ENCODE data around the gene PPFIA1. TPM values are rescaled to one million over a fixed set of nuclear protein-coding genes. Genes with fewer than 3 reads are reported as not detected.
"Not testable (repeated sequence)": the region's sequence is repeated elsewhere in the genome, so short reads cannot be mapped to it uniquely, and the experiment has no call there.

The PPFIA1 gene
- total RNA-seq, 2 donors from 2014 or later = 105 to 118 TPM

GRCh38 chr11:70407121-70407520 is 136.6 kb downstream of the PPFIA1 start:
- Mint-ChIP-seq H3K4me1 (peaks cover 3% of the 10 kb centered on the region), H3K4me3 (no peak overlapping the region), H3K27me3 (ENCODE audit: insufficient read depth) (no peaks in the 10 kb centered on the region), H3K27ac (peak overlapping the region; percentile 21), H3K36me3 (ENCODE audit: low read depth) (peaks cover 68% of the 10 kb centered on the region), H3K9me3 (no peaks in the 10 kb centered on the region)
- 79 to 87% methylated on average over 11 to 13 of the region's 13 CpGs for WGBS, 2 experiments (ENCODE audit: insufficient coverage in 1 of 2, insufficient read length in 1 of 2)
- Histone ChIP-seq H3K27me3 (ENCODE audit: control insufficient read depth, insufficient read depth, low read length, poor library complexity, severe bottlenecking) (no peaks in the 10 kb centered on the region), H3K9ac (ENCODE audit: extremely low read depth, low read length, poor library complexity, severe bottlenecking) (no peak overlapping the region), H3K9me3 (ENCODE audit: control insufficient read depth, low read length) (no peaks in the 10 kb centered on the region), H3K4me3 (ENCODE audit: low read length) (no peak overlapping the region), H3K4me1 (ENCODE audit: control insufficient read depth, insufficient read depth, low read length) (no peaks in the 10 kb centered on the region), H3K27ac (ENCODE audit: low read depth, low read length) (no peak overlapping the region), H3K36me3 (ENCODE audit: control insufficient read depth, insufficient read depth, low read length) (peaks cover 90% of the 10 kb centered on the region)
- DNase-seq = no peak
- no peak for TF ChIP-seq CTCF (conservative IDR thresholded peaks at IDR 0.05)

GRCh38 chr11:70407814-70408213 is 137.3 kb downstream of the PPFIA1 start:
- no peak overlapping the region for H3K4me3 Mint-ChIP-seq
- 93 to 100% methylated on average over 3 to 6 of the region's 6 CpGs for WGBS, 2 experiments (ENCODE audit: insufficient coverage in 1 of 2, insufficient read length in 1 of 2)
- H3K27ac Mint-ChIP-seq = no peak overlapping the region
- DNase-seq = no peak
- Histone ChIP-seq H3K36me3 (ENCODE audit: control insufficient read depth, insufficient read depth, low read length) (peaks cover 90% of the 10 kb centered on the region), H3K4me1 (ENCODE audit: control insufficient read depth, insufficient read depth, low read length) (no peaks in the 10 kb centered on the region), H3K9me3 (ENCODE audit: control insufficient read depth, low read length) (no peaks in the 10 kb centered on the region), H3K27me3 (ENCODE audit: control insufficient read depth, insufficient read depth, low read length, poor library complexity, severe bottlenecking) (no peaks in the 10 kb centered on the region), H3K9ac (ENCODE audit: extremely low read depth, low read length, poor library complexity, severe bottlenecking) (no peak overlapping the region), H3K27ac (ENCODE audit: low read depth, low read length) (no peak overlapping the region), H3K4me3 (ENCODE audit: low read length) (no peak overlapping the region)
- TF ChIP-seq CTCF (conservative IDR thresholded peaks at IDR 0.05) = no peak
- H3K27me3 Mint-ChIP-seq (ENCODE audit: insufficient read depth) = no peaks in the 10 kb centered on the region
- H3K9me3 Mint-ChIP-seq = no peaks in the 10 kb centered on the region
- H3K4me1 Mint-ChIP-seq = peaks cover under 1% of the 10 kb centered on the region
- H3K36me3 Mint-ChIP-seq (ENCODE audit: low read depth) = peaks cover 72% of the 10 kb centered on the region

- H3K27ac ChIP-seq (ENCODE audit: low read depth, low read length); H3K4me1 Mint-ChIP-seq; H3K9me3 Mint-ChIP-seq; H3K4me3 Mint-ChIP-seq; H3K4me3 ChIP-seq (ENCODE audit: low read length); H3K27me3 Mint-ChIP-seq (ENCODE audit: insufficient read depth); H3K4me1 ChIP-seq (ENCODE audit: control insufficient read depth, insufficient read depth, low read length); H3K9me3 ChIP-seq (ENCODE audit: control insufficient read depth, low read length); H3K9ac ChIP-seq (ENCODE audit: extremely low read depth, low read length, poor library complexity, severe bottlenecking); DNase-seq; H3K27me3 ChIP-seq (ENCODE audit: control insufficient read depth, insufficient read depth, low read length, poor library complexity, severe bottlenecking); H3K27ac Mint-ChIP-seq: not testable (repeated sequence)
- whole genome bisulfite sequencing, 2 experiments (ENCODE audit: insufficient coverage in 1 of 2, insufficient read length in 1 of 2) = 84 to 96% methylated on average over 4 of the region's 4 CpGs
- H3K36me3 ChIP-seq (ENCODE audit: control insufficient read depth, insufficient read depth, low read length) = peaks cover 95% of the 10 kb centered on the region
- peaks cover 76% of the 10 kb centered on the region for H3K36me3 Mint-ChIP-seq (ENCODE audit: low read depth)
Measured at GRCh38 chr11:70408326-70408725, 137.8 kb downstream of the PPFIA1 start.

- no peaks in the 10 kb centered on the region for H3K4me1 ChIP-seq (ENCODE audit: control insufficient read depth, insufficient read depth, low read length)
- H3K36me3 ChIP-seq (ENCODE audit: control insufficient read depth, insufficient read depth, low read length) = peaks cover 93% of the 10 kb centered on the region
- H3K27me3 ChIP-seq (ENCODE audit: control insufficient read depth, insufficient read depth, low read length, poor library complexity, severe bottlenecking) = no peaks in the 10 kb centered on the region
- Mint-ChIP-seq H3K4me1 (no peaks in the 10 kb centered on the region), H3K4me3 (no peak overlapping the region), H3K27me3 (ENCODE audit: insufficient read depth) (no peaks in the 10 kb centered on the region), H3K27ac (no peak overlapping the region), H3K36me3 (ENCODE audit: low read depth) (peaks cover 79% of the 10 kb centered on the region), H3K9me3 (no peaks in the 10 kb centered on the region)
- 96% methylated on average over 10 of the region's 10 CpGs for WGBS, 2 experiments (ENCODE audit: insufficient coverage in 1 of 2, insufficient read length in 1 of 2)
- no peak for DNase-seq
- H3K4me3 ChIP-seq (ENCODE audit: low read length) = no peak overlapping the region
- no peak overlapping the region for H3K9ac ChIP-seq (ENCODE audit: extremely low read depth, low read length, poor library complexity, severe bottlenecking)
- no peak for TF ChIP-seq CTCF (conservative IDR thresholded peaks at IDR 0.05)
- H3K27ac ChIP-seq (ENCODE audit: low read depth, low read length) = no peak overlapping the region
- no peaks in the 10 kb centered on the region for H3K9me3 ChIP-seq (ENCODE audit: control insufficient read depth, low read length)
Measured at GRCh38 chr11:70409437-70409836, 138.9 kb downstream of the PPFIA1 start.
